ENCODE results near the gene PDCD2L. TPM values are rescaled to one million over a fixed set of nuclear protein-coding genes. Genes with fewer than 3 reads are reported as not detected.

Gene PDCD2L
- total and polyA plus RNA-seq, 2 of the 8 experiments (the other 6 are each of a cell fraction or from before 2014, with no cell fraction given): 51.5 to 78.1 TPM

DNA sequence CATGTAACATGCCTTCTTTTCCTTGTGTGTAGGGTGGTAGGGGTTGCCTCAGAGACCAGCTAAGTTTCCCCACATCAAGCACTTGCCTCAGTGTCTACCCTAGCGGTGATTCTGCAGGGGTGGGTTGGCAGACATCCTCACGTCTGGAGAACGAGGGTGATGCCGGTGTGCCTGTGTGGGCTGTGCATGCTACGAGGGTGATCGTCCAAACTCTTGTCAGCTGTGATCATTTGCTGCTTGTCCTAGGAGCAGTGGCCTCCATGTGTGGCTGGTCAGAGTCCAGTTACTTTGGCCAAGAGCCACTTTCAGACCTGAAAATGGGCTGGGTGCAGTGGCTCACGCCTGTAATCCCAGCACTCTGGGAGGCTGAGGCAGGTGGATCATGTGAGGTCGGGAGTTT lies 34.1 kb upstream of the PDCD2L start (continued):
- TF ChIP-seq CHD1 (IDR thresholded peaks at IDR 0.05; ENCODE audit: low read depth, low read length) (no peak), MAFK (IDR thresholded peaks at IDR 0.05; ENCODE audit: low read depth, low read length) (no peak)
